ENCODE data around the gene KCNH1.

GRCh38 chr1:210652329-210652954 lies 481.5 kb downstream of the KCNH1 start:
- TF ChIP-seq, protein P1, sequence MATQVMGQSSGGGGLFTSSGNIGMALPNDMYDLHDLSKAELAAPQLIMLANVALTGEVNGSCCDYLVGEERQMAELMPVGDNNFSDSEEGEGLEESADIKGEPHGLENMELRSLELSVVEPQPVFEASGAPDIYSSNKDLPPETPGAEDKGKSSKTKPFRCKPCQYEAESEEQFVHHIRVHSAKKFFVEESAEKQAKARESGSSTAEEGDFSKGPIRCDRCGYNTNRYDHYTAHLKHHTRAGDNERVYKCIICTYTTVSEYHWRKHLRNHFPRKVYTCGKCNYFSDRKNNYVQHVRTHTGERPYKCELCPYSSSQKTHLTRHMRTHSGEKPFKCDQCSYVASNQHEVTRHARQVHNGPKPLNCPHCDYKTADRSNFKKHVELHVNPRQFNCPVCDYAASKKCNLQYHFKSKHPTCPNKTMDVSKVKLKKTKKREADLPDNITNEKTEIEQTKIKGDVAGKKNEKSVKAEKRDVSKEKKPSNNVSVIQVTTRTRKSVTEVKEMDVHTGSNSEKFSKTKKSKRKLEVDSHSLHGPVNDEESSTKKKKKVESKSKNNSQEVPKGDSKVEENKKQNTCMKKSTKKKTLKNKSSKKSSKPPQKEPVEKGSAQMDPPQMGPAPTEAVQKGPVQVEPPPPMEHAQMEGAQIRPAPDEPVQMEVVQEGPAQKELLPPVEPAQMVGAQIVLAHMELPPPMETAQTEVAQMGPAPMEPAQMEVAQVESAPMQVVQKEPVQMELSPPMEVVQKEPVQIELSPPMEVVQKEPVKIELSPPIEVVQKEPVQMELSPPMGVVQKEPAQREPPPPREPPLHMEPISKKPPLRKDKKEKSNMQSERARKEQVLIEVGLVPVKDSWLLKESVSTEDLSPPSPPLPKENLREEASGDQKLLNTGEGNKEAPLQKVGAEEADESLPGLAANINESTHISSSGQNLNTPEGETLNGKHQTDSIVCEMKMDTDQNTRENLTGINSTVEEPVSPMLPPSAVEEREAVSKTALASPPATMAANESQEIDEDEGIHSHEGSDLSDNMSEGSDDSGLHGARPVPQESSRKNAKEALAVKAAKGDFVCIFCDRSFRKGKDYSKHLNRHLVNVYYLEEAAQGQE (tag by site-specific recombination; IDR thresholded peaks at IDR 0.05) = no peak
- TF ChIP-seq ZSCAN16 (tag by site-specific recombination; IDR thresholded peaks at IDR 0.05) (no peak), ATF2 (tag by site-specific recombination; IDR thresholded peaks at IDR 0.05; ENCODE audit: low read depth) (no peak), ZNF658 (tag by site-specific recombination; IDR thresholded peaks at IDR 0.05) (no peak), SETDB1 (IDR thresholded peaks at IDR 0.05; ENCODE audit: insufficient read length, low read length) (no peak), ZNF501 (tag by site-specific recombination; IDR thresholded peaks at IDR 0.05) (no peak), ZNF433 (tag by site-specific recombination; IDR thresholded peaks at IDR 0.05; ENCODE audit: low read depth) (no peak), SP2 (tag by site-specific recombination; IDR thresholded peaks at IDR 0.05) (no peak), REPIN1 (tag by site-specific recombination; IDR thresholded peaks at IDR 0.05; ENCODE audit: low read depth) (no peak)
- TF ChIP-seq, protein P2, sequence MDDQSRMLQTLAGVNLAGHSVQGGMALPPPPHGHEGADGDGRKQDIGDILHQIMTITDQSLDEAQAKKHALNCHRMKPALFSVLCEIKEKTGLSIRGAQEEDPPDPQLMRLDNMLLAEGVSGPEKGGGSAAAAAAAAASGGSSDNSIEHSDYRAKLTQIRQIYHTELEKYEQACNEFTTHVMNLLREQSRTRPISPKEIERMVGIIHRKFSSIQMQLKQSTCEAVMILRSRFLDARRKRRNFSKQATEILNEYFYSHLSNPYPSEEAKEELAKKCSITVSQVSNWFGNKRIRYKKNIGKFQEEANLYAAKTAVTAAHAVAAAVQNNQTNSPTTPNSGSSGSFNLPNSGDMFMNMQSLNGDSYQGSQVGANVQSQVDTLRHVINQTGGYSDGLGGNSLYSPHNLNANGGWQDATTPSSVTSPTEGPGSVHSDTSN (CRISPR knock-in tag; IDR thresholded peaks at IDR 0.05) = no peak
- TF ChIP-seq, protein P3, sequence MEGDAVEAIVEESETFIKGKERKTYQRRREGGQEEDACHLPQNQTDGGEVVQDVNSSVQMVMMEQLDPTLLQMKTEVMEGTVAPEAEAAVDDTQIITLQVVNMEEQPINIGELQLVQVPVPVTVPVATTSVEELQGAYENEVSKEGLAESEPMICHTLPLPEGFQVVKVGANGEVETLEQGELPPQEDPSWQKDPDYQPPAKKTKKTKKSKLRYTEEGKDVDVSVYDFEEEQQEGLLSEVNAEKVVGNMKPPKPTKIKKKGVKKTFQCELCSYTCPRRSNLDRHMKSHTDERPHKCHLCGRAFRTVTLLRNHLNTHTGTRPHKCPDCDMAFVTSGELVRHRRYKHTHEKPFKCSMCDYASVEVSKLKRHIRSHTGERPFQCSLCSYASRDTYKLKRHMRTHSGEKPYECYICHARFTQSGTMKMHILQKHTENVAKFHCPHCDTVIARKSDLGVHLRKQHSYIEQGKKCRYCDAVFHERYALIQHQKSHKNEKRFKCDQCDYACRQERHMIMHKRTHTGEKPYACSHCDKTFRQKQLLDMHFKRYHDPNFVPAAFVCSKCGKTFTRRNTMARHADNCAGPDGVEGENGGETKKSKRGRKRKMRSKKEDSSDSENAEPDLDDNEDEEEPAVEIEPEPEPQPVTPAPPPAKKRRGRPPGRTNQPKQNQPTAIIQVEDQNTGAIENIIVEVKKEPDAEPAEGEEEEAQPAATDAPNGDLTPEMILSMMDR (tag by site-specific recombination; IDR thresholded peaks at IDR 0.05) = no peak

Data from HEK293 (cell line).